Measurements from ENCODE around the gene PRR33.

PRR33 gene

DNA sequence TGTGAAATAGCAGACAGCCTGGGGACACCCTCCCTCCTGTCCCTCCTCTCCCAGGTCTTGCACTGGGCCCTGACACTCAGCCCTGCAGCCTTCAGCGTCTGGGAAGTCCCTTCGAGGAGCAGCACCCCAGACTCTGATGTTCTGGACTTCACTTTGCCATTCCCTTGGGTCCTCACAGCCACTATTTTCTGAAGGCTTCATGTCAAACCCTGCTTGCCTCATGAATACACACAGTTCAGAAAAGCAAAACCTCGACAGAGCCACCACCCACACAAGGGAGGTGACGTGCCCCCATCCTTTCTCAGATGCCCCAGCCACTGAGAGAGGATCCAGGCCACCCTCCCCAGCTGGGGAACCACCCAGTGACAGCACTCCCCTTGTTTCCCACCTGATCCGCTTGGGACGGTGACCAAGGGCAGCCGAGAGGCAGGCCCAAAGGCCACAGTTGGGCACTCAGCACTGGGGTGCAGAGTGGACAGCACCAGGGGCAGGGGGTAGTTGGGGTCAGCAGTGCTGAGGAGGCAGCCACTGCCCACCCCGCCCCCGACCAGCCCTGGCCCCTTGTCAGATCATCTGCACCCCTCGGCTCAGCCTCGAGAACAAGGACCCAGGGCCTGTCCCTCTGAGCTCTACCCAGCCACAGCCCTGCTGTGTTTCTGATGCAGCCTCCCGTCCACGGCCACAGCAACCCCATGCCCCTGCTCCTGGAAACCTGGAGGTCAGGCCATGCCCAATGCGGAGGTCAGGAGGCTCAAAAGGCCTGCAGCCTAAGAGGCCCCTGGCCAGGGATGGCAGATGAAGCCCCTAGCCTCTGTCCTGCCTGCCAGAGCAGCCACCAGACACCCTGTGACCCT, 24.7 kb upstream of the PRR33 start:
- no peak for DNase-seq

DNA sequence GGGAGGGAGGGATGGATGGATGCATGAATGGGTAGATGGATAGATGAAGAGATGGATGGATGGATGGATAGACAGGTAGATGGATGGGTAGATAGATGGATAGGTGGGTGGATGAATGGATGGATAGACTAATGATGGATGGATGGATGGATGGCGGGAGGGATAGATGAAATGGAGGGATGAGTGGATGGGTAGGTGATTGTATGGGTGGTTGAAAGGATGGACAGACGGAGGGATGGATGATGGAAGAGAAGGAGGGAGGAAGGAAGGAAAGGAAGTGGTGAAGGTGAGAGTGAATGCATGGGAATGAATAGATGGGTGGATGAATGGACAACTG, 24.1 kb upstream of the PRR33 start:
- no peak for DNase-seq

- DNase-seq = no peak
These were observed 21.8 kb upstream of the PRR33 start for GRCh38 chr11:1913271-1914060.

DNA sequence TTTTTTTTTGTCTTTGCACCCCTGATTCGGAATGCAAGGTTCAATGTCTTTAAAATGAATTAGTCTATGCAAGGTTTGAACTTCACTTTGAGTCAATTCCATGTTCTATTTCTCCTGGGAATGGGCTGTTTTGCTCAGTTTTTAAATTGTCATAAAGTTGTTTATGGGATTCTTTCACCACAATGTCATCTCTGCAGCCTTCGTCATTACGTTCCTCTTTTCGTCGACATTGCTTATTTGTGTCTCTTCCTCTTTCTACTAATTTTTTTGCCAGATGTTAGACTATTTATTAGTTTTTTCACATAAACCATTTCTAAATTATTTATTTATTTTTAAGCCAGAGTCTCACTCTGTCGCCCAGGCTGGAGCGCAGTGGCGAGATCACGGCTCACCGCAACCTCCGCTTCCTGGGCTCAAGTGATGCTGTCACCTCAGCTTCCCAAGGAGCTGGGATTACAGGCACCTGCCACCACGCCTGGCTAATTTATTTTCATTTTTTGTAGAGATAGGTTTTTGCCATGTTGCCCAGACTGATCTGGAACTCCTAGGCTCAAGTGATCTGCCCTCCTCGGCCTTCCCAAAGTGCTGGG, 20.7 kb upstream of the PRR33 start:
- DNase-seq = no peak

DNA sequence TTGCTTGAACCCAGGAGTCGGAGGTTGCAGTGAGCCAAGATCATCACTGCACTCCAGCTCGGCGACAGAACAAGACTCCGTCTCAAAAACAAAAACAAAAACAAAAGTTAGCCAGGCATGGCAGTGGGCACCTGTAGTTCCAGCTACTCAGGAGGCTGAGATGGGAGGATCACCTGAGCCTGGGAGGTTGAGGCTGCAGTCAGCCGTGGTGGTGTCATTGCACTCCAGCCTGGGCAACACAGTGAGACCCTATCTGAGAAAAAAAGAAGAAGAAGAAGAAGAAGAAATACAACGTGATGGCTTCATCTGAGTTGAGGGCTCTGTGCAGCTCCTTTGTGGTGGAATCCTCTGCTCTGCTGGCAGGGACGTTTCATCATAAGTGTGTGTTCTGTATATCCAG, 17.8 kb upstream of the PRR33 start:
- DNase-seq = no peak

- no peak for DNase-seq
These were observed 16.9 kb upstream of the PRR33 start for GRCh38 chr11:1908618-1909017.

DNA sequence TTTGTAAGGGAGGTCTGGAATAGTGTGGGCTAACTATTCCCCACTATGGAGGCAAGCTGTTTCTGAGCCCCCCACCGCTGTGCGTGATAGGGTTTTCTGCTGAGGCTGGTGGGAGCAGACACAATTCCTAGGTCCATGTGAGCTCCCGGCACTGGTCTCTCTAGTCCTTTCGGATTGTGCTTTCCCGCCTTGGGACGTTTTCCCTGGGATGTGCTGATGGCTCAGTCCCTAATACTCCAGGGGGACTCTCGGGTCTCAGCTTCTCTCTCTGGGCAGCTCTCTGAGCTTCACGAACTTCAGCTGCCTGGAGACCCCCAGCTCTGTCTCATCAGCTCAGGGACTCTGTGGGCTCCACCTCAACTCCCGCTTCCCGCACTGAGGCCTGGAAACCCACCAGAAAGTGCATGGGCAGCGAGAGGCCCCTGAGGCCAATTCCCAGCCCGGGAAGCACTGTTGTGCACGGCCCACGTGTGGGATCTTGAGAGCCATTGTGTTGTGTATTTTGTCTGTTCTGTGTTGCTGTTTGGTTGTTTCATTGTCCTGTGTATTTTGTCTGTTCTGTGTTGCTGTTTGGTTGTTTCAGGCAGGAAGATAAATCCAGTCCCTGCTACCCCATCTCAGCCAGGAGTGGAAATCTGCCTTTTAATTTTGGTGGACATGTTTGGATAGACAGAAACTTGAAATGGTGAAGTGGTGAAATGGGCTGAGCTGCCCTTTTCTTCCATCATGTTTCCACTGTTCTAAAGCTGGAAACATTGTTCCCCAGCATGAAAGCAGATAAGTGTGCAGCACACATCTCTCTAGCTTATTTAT, 15.1 kb upstream of the PRR33 start:
- no peak for DNase-seq

DNA sequence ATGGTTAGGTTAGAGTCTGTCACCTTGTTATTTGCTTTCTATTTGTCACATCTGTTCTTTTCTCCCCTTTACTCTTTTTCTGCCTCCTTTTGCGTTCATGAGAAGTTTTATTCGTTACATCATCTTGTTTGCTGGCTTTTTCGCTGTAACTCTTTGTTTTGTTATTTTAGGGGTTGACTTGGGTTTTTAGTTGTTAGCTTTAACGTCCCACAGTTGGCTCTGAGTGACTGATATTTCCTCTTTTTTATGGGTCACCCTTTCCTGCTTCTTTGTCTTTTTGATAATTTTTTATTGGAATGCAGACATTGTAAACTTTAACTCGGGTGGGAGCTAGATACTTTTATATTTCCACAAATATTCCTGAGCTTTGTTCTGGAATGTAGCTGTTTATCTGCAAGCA, 14.5 kb upstream of the PRR33 start:
- DNase-seq = no peak

- DNase-seq = no peak
These were observed 8.0 kb upstream of the PRR33 start for GRCh38 chr11:1899686-1900085.

GRCh38 chr11:1899090-1899489, 7.4 kb upstream of the PRR33 start:
- DNase-seq = no peak

DNA sequence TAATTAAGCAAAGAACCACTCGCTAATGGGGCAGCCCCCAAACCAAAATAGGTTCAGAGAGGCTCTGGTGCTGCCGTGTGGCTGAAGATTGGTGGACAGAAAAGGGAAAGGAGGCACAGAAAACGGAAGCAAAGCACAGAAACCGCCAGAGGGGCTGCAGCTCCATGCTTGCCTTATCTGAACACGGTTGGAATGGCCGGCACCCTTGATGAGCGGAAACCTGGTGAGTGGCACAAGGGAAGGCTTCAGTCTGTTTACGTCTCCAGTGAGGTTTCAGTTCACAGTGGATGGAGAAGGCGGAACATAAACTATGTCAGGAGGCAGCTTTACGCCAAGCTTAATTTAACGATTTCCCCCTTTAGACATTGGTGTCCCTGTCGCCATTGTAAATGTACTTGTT, 5.2 kb upstream of the PRR33 start:
- DNase-seq = no peak

DNA sequence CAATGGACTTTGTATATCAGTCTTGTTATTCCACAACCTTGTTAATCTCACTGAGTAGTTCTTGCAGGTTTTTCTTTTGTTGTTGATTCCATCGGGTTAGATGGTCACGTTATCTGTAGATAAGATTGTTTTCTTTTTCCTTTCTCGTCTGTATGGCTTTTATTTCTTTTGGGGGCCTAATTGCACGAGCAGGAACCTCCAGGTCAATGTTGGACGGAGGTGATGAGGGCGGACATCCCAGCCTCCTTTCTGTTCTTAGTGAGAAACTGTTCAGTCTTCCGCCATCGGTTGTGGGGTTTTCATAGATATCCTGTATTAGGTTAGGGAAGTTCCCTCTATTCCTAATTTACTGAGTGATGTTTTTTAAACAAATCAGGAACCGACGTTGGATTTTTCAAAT, 4.8 kb upstream of the PRR33 start:
- no peak for DNase-seq

GRCh38 chr11:1894759-1895158, 3.1 kb upstream of the PRR33 start:
- DNase-seq = no peak

DNA sequence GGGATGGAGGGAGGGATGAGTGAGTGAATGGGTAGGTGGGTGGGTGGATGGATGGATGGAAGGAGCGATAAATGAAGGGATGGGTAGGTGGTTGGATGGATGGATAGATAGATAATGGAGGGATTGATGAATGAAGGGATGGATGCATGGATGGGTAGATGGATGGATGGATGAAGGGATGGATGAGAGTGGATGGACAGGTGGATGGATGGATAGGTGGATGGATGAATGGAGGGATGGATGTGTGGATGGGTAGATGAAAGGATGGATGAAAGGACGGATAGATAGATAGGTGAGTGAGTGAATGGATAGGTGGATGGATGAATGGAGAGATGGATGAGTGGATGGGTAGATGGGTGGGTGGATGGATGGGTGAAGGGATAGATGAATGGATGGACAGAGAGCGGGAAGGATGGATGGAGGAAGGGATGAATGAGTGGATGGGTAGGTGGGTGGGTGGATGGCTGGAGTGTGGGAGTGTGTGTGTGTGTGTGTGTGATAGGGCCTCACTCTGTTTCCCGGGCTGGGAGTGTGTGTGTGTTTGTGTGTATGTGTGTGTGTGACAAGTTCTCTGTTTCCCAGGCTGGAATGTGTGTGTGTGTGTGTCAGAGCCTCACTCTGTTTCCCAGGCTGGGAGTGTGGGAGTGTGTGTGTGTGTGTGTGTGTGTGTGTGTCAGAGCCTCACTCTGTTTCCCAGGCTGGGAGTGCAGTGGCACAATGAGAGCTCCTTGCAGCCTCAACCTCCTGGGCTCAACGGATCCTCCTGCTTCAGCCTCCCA, 2.1 kb upstream of the PRR33 start:
- DNase-seq = no peak

GRCh38 chr11:1892558-1892957, 863 bp upstream of the PRR33 start:
- no peak for DNase-seq

GRCh38 chr11:1892116-1892515, 421 bp upstream of the PRR33 start:
- DNase-seq = no peak

GRCh38 chr11:1890856-1891830, 552 bp downstream of the PRR33 start:
- DNase-seq = no peak

- DNase-seq = no peak
These were observed 1.5 kb downstream of the PRR33 start for GRCh38 chr11:1889941-1890855.

GRCh38 chr11:1889224-1889930, 2.3 kb downstream of the PRR33 start:
- no peak for DNase-seq
